Astrocyte of the cerebellum (primary cell): ENCODE results near the gene NCBP1.

Experiments used
- DNase-seq: peaks from one replicate; pipeline ENCODE4 v3.0.0-alpha.2; 2011; ENCODE audit warnings: low read depth
- H3K4me3 ChIP-seq: 2 replicates; pipeline ENCODE4 v1.5.1; 2011; ENCODE audit warnings: mild to moderate bottlenecking, low read depth, low read length, moderate library complexity
- CTCF ChIP-seq: IDR thresholded peaks from 2 replicates; pipeline ENCODE4 v1.5.1; 2012; ENCODE audit warnings: low read length, low read depth, moderate library complexity, mild to moderate bottlenecking; ENCODE audit errors: missing control alignments
- in situ Hi-C: cut with HindIII; loops from 2 replicates; pipeline ENCODE4 v1.10.0; 2017; ENCODE audit warnings: low sequenced_read_pairs

NCBP1 gene

GRCh38 chr9:97658707-97659106 lies 25.1 kb downstream of the NCBP1 start:
- no peak for DNase-seq
- H3K4me3 ChIP-seq, result no peak overlapping the region
- in situ Hi-C loops, result no loop called here
- no peak for TF ChIP-seq CTCF

GRCh38 chr9:97659771-97660170 lies 26.1 kb downstream of the NCBP1 start:
- in situ Hi-C loops, result no loop called here
- DNase-seq, result no peak
- TF ChIP-seq CTCF, result no peak

GRCh38 chr9:97660340-97660739 lies 26.7 kb downstream of the NCBP1 start:
- in situ Hi-C loops, result no loop called here
- no peak for TF ChIP-seq CTCF
- H3K4me3 ChIP-seq, result no peak overlapping the region
- no peak for DNase-seq

More at GRCh38 chr9:97659771-97660170, 26.1 kb downstream of the NCBP1 start:
- H3K4me3 ChIP-seq, result no peak overlapping the region

GRCh38 chr9:97660847-97661246 lies 27.2 kb downstream of the NCBP1 start:
- H3K4me3 ChIP-seq, result no peak overlapping the region
- no peak for DNase-seq
- TF ChIP-seq CTCF, result no peak
- in situ Hi-C loops, result no loop called here

GRCh38 chr9:97665742-97666141 lies 32.1 kb downstream of the NCBP1 start:
- in situ Hi-C loops, result no loop called here
- TF ChIP-seq CTCF, result no peak
- no peak overlapping the region for H3K4me3 ChIP-seq
- no peak for DNase-seq

- in situ Hi-C loops, result no loop called here
- H3K4me3 ChIP-seq, result no peak overlapping the region
- no peak for DNase-seq
- TF ChIP-seq CTCF, result no peak
Measured at GRCh38 chr9:97666907-97667686, 33.5 kb downstream of the NCBP1 start.
